ENCODE data around the gene BRAF. TPM values are rescaled to one million over a fixed set of nuclear protein-coding genes. Genes with fewer than 3 reads are reported as not detected.
"Not testable (repeated sequence)": the region's sequence is repeated elsewhere in the genome, so short reads cannot be mapped to it uniquely, and the experiment has no call there.

Gene BRAF
- total RNA-seq, 1 donor from 2014 or later: 44.6 TPM

GRCh38 chr7:140896996-140897395 lies 27.7 kb downstream of the BRAF start:
- no peak for TF ChIP-seq CTCF (IDR thresholded peaks at IDR 0.05; ENCODE audit: unreplicated experiment)
- Mint-ChIP-seq H3K27ac (no peak overlapping the region), H3K4me3 (no peak overlapping the region), H3K36me3 (peaks cover 4% of the 10 kb centered on the region), H3K9me3 (peaks cover 13% of the 10 kb centered on the region), H3K27me3 (ENCODE audit: low read depth) (no peaks in the 10 kb centered on the region), H3K4me1 (peaks cover 5% of the 10 kb centered on the region)
- no peak for DNase-seq (ENCODE audit: low spot score in 2 of 2, unreplicated experiment in 2 of 2)

GRCh38 chr7:140889645-140890044 lies 35.1 kb downstream of the BRAF start:
- Mint-ChIP-seq H3K4me1 (peaks cover 4% of the 10 kb centered on the region), H3K36me3 (no peaks in the 10 kb centered on the region), H3K27me3 (ENCODE audit: low read depth) (no peaks in the 10 kb centered on the region), H3K4me3 (no peak overlapping the region), H3K27ac (no peak overlapping the region), H3K9me3 (no peaks in the 10 kb centered on the region)
- no peak for TF ChIP-seq CTCF (IDR thresholded peaks at IDR 0.05; ENCODE audit: unreplicated experiment)
- DNase-seq (ENCODE audit: low spot score in 2 of 2, unreplicated experiment in 2 of 2): no peak

GRCh38 chr7:140889150-140889549 lies 35.6 kb downstream of the BRAF start:
- DNase-seq (ENCODE audit: low spot score in 2 of 2, unreplicated experiment in 2 of 2): no peak
- H3K9me3 Mint-ChIP-seq: no peaks in the 10 kb centered on the region
- no peak overlapping the region for H3K4me3 Mint-ChIP-seq
- no peak for TF ChIP-seq CTCF (IDR thresholded peaks at IDR 0.05; ENCODE audit: unreplicated experiment)
- H3K4me1 Mint-ChIP-seq: peaks cover 4% of the 10 kb centered on the region
- no peak overlapping the region for H3K27ac Mint-ChIP-seq
- H3K36me3 Mint-ChIP-seq: no peaks in the 10 kb centered on the region
- no peaks in the 10 kb centered on the region for H3K27me3 Mint-ChIP-seq (ENCODE audit: low read depth)

GRCh38 chr7:140888087-140888486 lies 36.6 kb downstream of the BRAF start:
- no peak overlapping the region for H3K27ac Mint-ChIP-seq
- peaks cover under 1% of the 10 kb centered on the region for H3K36me3 Mint-ChIP-seq
- peaks cover 4% of the 10 kb centered on the region for H3K4me1 Mint-ChIP-seq
- DNase-seq (ENCODE audit: low spot score in 2 of 2, unreplicated experiment in 2 of 2): no peak
- no peaks in the 10 kb centered on the region for H3K27me3 Mint-ChIP-seq (ENCODE audit: low read depth)
- no peak overlapping the region for H3K4me3 Mint-ChIP-seq
- no peak for TF ChIP-seq CTCF (IDR thresholded peaks at IDR 0.05; ENCODE audit: unreplicated experiment)
- no peaks in the 10 kb centered on the region for H3K9me3 Mint-ChIP-seq

DNA sequence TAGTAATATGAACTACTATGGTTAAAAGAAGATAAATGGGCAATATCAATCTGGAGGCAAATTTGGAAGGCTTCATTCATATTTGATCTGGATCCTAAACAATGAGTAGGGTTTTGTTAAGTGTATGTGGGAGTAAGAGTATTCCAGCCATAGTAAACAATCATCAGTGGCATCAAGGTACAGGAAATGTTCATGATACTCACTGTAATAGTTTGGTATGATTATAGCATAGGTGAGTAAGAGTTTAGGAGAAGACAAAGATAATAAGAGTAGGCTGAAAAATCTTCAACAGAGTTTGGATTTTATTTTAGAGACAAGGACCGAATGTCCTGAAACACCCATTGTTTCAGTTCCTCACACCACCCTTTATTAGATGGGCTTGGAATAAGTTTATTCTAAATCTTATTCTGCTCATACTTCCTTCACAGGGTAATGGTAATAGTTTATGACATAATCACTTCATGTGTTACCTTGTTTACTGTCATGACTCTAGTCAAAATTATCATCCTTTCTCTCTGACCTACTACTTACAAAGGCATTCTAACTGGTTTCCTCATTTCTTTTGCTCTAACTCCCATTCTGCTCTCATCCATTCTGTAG lies 38.9 kb downstream of the BRAF start:
- Mint-ChIP-seq H3K4me1 (peaks cover 3% of the 10 kb centered on the region), H3K36me3 (peaks cover 8% of the 10 kb centered on the region), H3K9me3 (peaks cover 2% of the 10 kb centered on the region), H3K27ac (no peak overlapping the region), H3K4me3 (no peak overlapping the region), H3K27me3 (ENCODE audit: low read depth) (no peaks in the 10 kb centered on the region)
- TF ChIP-seq CTCF (IDR thresholded peaks at IDR 0.05; ENCODE audit: unreplicated experiment): no peak
- DNase-seq (ENCODE audit: low spot score in 2 of 2, unreplicated experiment in 2 of 2): no peak

DNA sequence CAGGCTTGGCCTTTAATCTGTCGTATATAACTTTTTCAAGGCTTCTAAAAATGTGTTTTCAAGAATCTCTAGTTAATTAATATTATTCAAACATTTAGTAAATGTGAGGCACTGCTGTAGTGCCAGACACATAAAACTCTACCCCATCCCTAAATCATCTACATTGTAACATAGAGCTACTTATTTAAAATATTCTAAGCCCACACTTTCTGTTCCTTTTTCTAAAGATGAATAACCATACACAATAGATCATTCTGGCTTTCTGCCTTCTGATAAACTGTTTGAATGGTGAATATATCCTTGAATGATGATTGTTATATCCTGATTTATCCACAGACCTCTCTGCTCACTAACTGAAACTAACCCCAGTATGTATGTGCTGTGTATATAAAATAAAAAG lies 41.4 kb downstream of the BRAF start:
- Mint-ChIP-seq H3K9me3 (peaks cover 12% of the 10 kb centered on the region), H3K27ac (no peak overlapping the region), H3K4me1 (no peaks in the 10 kb centered on the region), H3K4me3 (no peak overlapping the region), H3K27me3 (ENCODE audit: low read depth) (no peaks in the 10 kb centered on the region), H3K36me3 (peaks cover 17% of the 10 kb centered on the region)
- DNase-seq (ENCODE audit: low spot score in 2 of 2, unreplicated experiment in 2 of 2): no peak
- TF ChIP-seq CTCF (IDR thresholded peaks at IDR 0.05; ENCODE audit: unreplicated experiment): no peak

- H3K4me1 Mint-ChIP-seq; H3K27me3 Mint-ChIP-seq (ENCODE audit: low read depth); H3K4me3 Mint-ChIP-seq; DNase-seq (ENCODE audit: low spot score in 2 of 2, unreplicated experiment in 2 of 2); H3K27ac Mint-ChIP-seq: not testable (repeated sequence)
- Mint-ChIP-seq H3K36me3 (peaks cover 22% of the 10 kb centered on the region), H3K9me3 (peaks cover 17% of the 10 kb centered on the region)
These were observed 41.9 kb downstream of the BRAF start for GRCh38 chr7:140882834-140883233.
